Pancreas (tissue), 10 donors: ENCODE data around the gene GOT1. TPM values are rescaled to one million over a fixed set of nuclear protein-coding genes. Genes with fewer than 3 reads are reported as not detected.

Source experiments
- ATAC-seq, 4 donors: fragments of 200-7000 bp; cut with Tn5 transposase; one replicate each; pipeline versions ENCODE4 v1.8.0 to v1.9.1; 2020; ENCODE audit warnings: mild to moderate bottlenecking in 4 of 4, moderate library complexity in 4 of 4
- DNase-seq, 6 donors: peaks; one replicate each; pipeline ENCODE4 v3.0.0-alpha.2; 2020
- FAIRE-seq: peaks from 2 replicates; lab custom pipeline; 2012; peaks lifted over from hg19 to GRCh38; lab: Jason Lieb, UNC
- H3K27ac ChIP-seq, 4 donors: fragments of 200-600 bp; sonication (generic); 1 replicate in 3 of 4; 2 replicates in 1 of 4; pipeline versions ENCODE4 v1.5.0 to v1.8.0; 2020
- H3K27me3 ChIP-seq, 4 donors: fragments of 200-600 bp; one replicate each; pipeline ENCODE4 v1.8.0; 2021
- H3K36me3 ChIP-seq, 3 donors: fragments of 200-600 bp; sonication (generic) in 1 of 3; one replicate each; pipeline versions ENCODE4 v1.5.0 to v1.8.0; 2020 to 2021
- H3K4me1 ChIP-seq, 3 donors: fragments of 200-600 bp; one replicate each; pipeline ENCODE4 v1.8.0; 2021
- H3K4me3 ChIP-seq, 4 donors: fragments of 200-600 bp; sonication (generic) in 2 of 4; one replicate each; pipeline versions ENCODE4 v1.5.0 to v1.8.0; 2020 to 2021
- H3K9me3 ChIP-seq, 4 donors: fragments of 200-600 bp; one replicate each; pipeline ENCODE4 v1.8.0; 2021
- CTCF ChIP-seq, 4 donors: fragments of 200-600 bp; sonication (generic) in 3 of 4; IDR thresholded peaks; one replicate each; pipeline versions ENCODE4 v1.5.0 to v1.8.0; 2021; ENCODE audit warnings: antibody characterized with exemption in 4 of 4
- WGBS, 2 donors: extraction: QIAGEN DNeasy Blood & Tissue Kit; methylation state at CpG; one replicate each; pipeline ENCODE4 v1.1.7; 2013; 5-methylcytosine and 5-hydroxymethylcytosine counted together
- intact Hi-C, 3 donors: fragments of 100-400 bp; cut with DNase I; formaldehyde crosslinking; loops; one replicate each; pipeline versions ENCODE4 v1.11.1 to v1.14.2; 2022
- polyA plus RNA-seq, 2 donors: library from polyadenylated mRNA; stranded (reverse); fragments of 200-250 nt; gene quantifications; one replicate each; pipeline ENCODE4 v1.2.3, GENCODE V29; 2013
- total RNA-seq, 6 donors: library from RNA; stranded (reverse); fragmentation: NEBNext Ultra II Directional in 4 of 6; extraction: Animal tissue kit (Norgen Biotek cat#: 25700) in 4 of 6; gene quantifications; one replicate each; pipeline versions ENCODE4 v1.2.1 to v1.2.4, GENCODE V29; 2021 to 2023
- donor health status: healthy with polysubstance abuse.
- donor health status: DM: no; HTN: no; CAD: no; lungs with moderate emphysema.
- donor health status: DM: no; HTN: no; CAD: no.
- donor health status: control.
- donor health status: control.
- donor health status: Bipolar disorder and iron deficiency.
- donor health status: DM: yes; HTN: yes; CAD: no.
- donor health status: DM: no; HTN: no; CAD: no.
- donor health status: DM: no; HTN: no; CAD: no.
- donor health status: DM: yes; HTN: yes; CAD: no.

GOT1 gene
- total and polyA plus RNA-seq, 8 donors, result 8.0 to 34.0 (median 14.1) TPM

- Histone ChIP-seq H3K27ac (no peak overlapping the region), H3K36me3 (no peaks in the 10 kb centered on the region), H3K9me3 (no peaks in the 10 kb centered on the region), H3K4me1 (no peaks in the 10 kb centered on the region), H3K4me3 (no peak overlapping the region), H3K27me3 (peaks cover 0 to 3% (median 1%) of the 10 kb centered on the region in 4 donors)
- TF ChIP-seq CTCF (IDR thresholded peaks at IDR 0.05), result no peak
- ATAC-seq (no peak), FAIRE-seq (no peak), DNase-seq (no peak)
- 76 to 86% methylated on average over 3 of the region's 3 CpGs for WGBS, 2 donors
- intact Hi-C loops, result no loop called here
Measured at GRCh38 chr10:99456207-99456930, 25.9 kb upstream of the GOT1 start.

GRCh38 chr10:99451981-99452380, 21.6 kb upstream of the GOT1 start:
- Histone ChIP-seq H3K4me3 (no peak overlapping the region), H3K9me3 (no peaks in the 10 kb centered on the region), H3K36me3 (no peaks in the 10 kb centered on the region), H3K27ac (no peak overlapping the region), H3K27me3 (peaks cover 0 to 3% (median 0%) of the 10 kb centered on the region in 4 donors), H3K4me1 (no peaks in the 10 kb centered on the region)
- no peak for FAIRE-seq
- TF ChIP-seq CTCF (IDR thresholded peaks at IDR 0.05), result no peak
- no peak for DNase-seq
- WGBS, 2 donors, result 57 to 63% methylated on average over 1 of the region's 1 CpG
- no peak for ATAC-seq
- intact Hi-C loops, result no loop called here

- H3K27ac ChIP-seq, result no peak overlapping the region
- DNase-seq (no peak), FAIRE-seq (no peak), ATAC-seq (no peak)
- peaks cover 0 to 3% (median 0%) of the 10 kb centered on the region in 4 donors for H3K27me3 ChIP-seq
- TF ChIP-seq CTCF (IDR thresholded peaks at IDR 0.05), result no peak
- H3K4me3 ChIP-seq, result no peak overlapping the region
- H3K9me3 ChIP-seq, result no peaks in the 10 kb centered on the region
- WGBS, 2 donors, result 33 to 36% methylated on average over 5 of the region's 5 CpGs
- H3K36me3 ChIP-seq, result no peaks in the 10 kb centered on the region
- H3K4me1 ChIP-seq, result no peaks in the 10 kb centered on the region
- intact Hi-C loops, result no loop called here
Measured at GRCh38 chr10:99451499-99451788, 21.0 kb upstream of the GOT1 start.

- H3K4me3 ChIP-seq, result no peak overlapping the region
- WGBS, 2 donors, result 33 to 34% methylated on average over 6 of the region's 6 CpGs
- ATAC-seq, result no peak
Measured at GRCh38 chr10:99450624-99451498, 20.4 kb upstream of the GOT1 start.

More at GRCh38 chr10:99450624-99451498, 20.4 kb upstream of the GOT1 start:
- H3K9me3 ChIP-seq, result no peaks in the 10 kb centered on the region
- intact Hi-C loops, result no loop called here
- DNase-seq, result no peak
- no peak overlapping the region for H3K27ac ChIP-seq
- no peaks in the 10 kb centered on the region for H3K36me3 ChIP-seq
- peaks cover 0 to 3% (median 0%) of the 10 kb centered on the region in 4 donors for H3K27me3 ChIP-seq
- H3K4me1 ChIP-seq, result no peaks in the 10 kb centered on the region
- TF ChIP-seq CTCF (IDR thresholded peaks at IDR 0.05), result no peak
- no peak for FAIRE-seq
